GM21619 (cell line): Measurements from ENCODE around the gene FAM9C.

Experiments used
- ATAC-seq: cut with Tn5 transposase; IDR thresholded peaks from one replicate; pipeline ENCODE4 v1.9.1; 2021; ENCODE audit not compliant: unreplicated experiment

The FAM9C gene

DNA sequence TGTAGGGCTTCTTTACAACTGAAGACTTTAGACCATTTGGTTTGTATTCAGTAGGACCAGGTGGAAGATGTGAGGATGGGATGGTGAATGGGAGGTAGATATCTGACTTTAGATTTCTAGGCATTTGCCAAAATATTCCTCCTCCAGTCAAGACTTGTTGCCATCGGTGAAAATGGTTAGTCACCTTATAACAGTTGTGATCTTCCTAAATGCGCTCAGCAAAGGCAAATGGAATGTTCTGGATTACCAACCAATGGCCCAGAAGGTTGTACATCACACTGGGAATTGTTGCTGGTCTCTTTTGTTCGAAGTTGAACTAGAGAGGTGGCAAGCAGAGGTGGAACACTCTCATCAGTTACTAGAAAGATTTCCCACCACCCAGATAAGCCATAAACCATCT lies 35.6 kb downstream of the FAM9C start:
- ATAC-seq = no peak

DNA sequence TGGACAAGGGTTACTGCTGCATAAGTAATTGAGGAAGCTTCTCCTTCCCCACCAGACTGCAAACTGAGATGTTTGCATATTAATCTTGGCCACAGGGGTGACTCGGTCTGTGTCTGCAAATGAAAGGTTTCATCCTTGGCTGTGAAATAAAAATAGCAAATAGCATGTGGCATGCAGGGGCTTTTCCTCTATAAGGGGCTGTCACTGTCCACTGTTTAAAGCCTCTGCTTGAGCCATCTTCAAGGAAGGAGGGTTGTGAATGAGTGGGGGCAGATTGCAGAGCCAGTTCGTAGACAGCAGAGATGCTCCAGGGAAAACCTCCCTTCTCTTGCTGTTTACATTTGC lies 36.3 kb downstream of the FAM9C start:
- peak; percentile 51 for ATAC-seq

DNA sequence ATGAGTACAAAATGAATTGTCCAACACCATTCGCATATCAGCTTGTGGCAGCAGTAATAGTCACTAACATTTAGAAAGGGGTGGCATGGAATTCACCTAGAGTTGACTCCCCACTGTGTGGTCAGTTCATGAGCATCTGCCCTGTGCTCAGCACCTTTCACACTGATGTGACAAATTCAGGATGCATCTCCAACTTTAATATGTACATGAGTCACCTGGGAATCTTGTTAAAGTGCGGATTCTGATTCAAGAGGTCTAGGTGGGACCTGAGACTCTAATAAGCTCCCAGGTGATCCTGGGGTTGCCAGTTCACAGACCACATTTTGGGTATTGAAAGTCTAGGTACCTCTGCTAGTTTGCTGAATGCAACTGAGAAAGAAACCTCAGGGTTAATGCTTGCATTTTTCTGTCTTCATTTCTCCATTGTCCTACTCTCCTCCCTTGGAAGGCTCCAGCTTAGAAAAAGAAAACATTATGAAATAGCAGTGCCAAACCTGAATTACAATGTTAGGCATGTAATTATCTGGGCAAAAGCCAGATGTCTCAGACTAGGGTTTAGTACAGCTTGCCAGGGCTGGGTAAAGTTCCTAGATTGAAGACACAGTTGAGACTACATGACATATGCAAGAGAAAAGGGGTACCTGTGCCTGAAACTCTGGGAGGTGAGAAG lies 36.8 kb downstream of the FAM9C start:
- ATAC-seq = no peak

GRCh38 chrX:13005661-13006473 lies 38.6 kb downstream of the FAM9C start:
- ATAC-seq = no peak

DNA sequence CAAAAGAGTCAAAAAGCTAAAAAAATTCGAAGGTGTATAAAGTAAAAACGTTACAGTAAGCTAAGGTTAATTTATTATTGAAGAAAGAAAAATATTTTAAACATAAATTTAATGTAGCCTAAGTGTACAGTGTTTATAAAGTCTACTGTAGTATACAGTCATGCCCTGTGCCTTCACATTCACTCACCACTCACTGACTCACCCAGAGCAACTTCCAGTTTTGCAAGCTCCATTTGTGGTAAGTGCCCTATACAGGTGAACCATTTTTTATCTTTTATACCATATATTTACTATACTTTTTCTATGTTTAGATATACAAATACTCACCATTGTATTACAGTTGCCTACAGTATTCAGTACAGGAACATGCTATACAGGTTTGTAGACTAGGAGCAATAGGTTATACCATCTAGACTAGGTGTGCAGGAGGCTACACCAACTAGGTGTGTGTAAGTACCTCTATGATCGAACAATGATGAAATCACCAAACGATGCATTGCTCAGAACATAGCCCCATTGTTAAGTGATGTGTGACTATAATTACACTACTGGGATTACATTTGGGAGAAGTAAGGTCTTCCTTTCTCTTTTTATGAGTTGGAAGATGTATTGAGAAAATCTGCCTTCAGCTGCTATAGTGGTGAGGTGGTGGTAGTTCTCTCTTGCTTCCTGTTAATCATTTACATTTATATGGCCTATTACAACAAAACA lies 42.3 kb downstream of the FAM9C start:
- no peak for ATAC-seq

- ATAC-seq = no peak
Observed at GRCh38 chrX:13001097-13001496, 43.3 kb downstream of the FAM9C start.

DNA sequence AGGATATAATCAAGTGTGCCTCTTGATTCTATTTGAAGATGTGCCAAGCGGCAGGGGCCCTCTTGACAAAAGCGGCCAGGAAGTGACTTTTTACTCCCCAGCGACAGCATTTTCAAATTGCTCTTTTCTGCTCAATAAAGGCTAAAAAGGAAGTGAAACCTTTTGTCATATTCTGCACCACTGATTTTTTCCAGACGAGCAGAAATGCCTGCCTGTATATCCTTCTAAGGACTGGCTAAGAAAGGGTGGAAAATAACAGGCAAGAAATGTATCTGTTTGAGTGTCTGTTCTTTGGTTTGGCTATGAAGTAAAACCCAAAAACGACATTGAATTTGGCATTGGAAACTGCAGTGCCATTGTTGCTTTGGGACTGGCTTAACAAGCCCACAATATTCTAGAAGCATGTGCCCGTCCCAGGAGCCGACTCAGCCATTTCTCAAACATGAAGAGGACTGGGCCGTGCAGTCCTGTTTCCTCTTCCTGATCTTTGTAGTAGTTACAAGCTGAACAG lies 44.1 kb downstream of the FAM9C start:
- peak; percentile 33 for ATAC-seq

GRCh38 chrX:12999422-12999821 lies 45.0 kb downstream of the FAM9C start:
- no peak for ATAC-seq

DNA sequence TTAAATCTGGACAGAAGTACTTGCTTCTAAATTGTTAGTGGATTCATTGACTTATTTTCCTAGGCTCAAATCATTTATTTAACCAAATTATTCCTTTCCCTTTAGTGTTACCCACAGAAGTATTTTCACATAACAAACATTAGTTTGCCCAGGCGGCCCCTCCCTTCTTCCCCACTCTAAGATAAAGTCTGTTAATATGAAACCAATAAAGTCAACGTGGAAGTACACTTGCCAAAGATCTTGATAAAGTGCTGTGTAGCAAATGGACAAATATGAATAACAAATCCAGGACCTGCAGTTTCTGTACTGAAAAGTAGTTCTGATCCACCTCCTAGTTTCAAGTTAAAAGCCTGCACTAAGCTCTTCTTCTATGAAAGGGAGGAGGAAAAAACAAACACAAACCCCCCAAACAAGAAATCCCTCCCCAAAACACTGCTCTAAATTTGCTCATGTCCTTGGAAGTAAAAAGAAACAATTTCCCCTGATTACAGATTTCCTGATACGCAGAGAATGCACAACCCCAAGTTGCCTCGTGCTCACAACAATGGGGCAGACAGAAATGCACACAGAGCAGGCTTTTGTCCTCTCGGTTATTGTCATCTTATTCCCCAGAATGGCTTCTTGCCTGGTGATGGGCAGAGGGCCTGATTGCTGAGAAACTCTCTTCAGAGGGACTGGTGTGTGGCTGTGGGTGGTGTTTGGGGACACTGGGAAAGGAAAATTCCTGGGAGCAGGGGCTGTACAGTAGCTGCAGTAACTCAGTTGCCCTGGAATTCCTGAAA lies 46.3 kb downstream of the FAM9C start:
- no peak for ATAC-seq

DNA sequence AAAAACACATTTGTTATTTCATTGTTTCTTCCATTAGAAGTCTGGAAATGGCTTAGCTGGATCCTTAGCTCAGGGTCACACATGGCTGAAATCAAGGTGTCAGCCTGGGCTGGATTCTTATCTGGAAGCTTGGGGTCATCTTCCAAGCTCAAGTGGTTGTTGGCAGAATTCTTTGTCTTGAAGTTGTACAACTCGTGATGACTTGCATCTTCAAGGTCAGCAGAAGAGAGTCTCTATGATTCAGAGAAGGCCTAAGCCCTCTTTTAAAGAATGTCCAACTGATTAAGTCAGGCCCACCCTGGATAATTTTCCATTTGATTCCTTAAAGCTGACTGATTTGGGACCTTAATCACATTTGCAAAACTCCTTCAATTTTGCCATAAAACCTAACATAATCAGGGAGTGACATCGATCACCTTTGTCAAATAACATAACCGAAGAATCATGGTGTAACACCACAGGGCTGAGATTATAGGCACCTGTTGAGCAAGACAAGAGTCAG lies 47.4 kb downstream of the FAM9C start:
- no peak for ATAC-seq

GRCh38 chrX:12994321-12994720 lies 50.1 kb downstream of the FAM9C start:
- no peak for ATAC-seq

GRCh38 chrX:12993826-12994225 lies 50.6 kb downstream of the FAM9C start:
- ATAC-seq = no peak

GRCh38 chrX:12992544-12993118 lies 51.8 kb downstream of the FAM9C start:
- no peak for ATAC-seq

DNA sequence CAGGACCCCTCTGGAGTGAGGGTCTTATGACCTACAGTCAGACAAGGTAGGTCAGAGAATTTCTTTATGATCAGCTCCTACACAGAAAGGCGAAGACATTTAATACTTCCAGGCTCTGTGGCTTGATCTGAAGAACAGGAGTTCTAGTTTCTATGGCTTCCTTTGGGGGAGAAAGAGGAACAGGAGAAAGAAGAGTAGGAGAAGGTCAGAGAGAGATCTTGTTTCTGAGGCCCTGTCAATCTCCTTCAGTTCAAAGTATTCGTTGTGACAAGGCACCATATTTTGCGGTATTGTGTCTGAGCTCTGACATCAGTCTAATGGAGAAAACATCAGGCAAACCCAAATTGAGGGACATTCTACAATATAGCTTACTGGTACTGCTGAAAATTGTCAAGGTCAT lies 52.8 kb downstream of the FAM9C start:
- no peak for ATAC-seq

GRCh38 chrX:12989461-12989860 lies 55.0 kb downstream of the FAM9C start:
- no peak for ATAC-seq

DNA sequence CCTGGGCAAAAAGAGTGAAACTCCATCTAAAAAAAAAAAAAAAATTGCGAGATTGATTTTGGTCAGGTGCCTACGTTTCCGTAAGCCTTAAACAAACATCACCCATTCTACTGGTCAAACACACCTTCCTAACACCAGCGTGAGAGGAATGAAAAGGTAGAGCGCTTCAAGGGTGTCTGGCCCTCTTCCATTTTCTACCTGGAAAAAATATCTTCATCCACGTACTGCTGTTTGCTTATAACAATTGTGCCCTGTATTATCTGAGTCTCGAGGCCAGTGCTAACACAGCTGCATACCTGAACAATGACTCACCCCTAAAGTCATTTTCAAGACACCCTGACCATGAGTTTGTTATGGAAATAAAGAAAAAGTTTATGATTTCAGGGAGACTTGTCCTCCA lies 55.6 kb downstream of the FAM9C start:
- no peak for ATAC-seq

- ATAC-seq = no peak
Observed at GRCh38 chrX:12987900-12988594, 56.4 kb downstream of the FAM9C start.

DNA sequence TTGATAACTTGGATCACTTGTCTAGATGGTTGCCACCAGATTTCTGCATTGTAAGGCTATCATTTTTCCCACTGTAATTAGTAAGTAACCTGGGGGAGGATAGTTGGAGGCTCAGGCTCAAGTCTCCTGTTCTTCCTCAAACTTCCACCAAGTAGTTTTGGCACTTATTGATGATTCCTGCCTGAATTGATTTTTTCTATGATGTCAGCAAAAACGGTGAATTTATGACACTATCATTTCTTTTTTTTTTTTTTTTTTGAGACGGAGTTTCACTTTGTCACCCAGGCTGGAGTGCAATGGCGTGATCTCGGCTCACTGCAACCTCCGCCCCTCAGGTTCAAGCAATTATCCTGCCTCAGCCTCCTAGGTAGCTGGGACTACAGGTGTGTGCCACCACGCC lies 57.1 kb downstream of the FAM9C start:
- no peak for ATAC-seq

DNA sequence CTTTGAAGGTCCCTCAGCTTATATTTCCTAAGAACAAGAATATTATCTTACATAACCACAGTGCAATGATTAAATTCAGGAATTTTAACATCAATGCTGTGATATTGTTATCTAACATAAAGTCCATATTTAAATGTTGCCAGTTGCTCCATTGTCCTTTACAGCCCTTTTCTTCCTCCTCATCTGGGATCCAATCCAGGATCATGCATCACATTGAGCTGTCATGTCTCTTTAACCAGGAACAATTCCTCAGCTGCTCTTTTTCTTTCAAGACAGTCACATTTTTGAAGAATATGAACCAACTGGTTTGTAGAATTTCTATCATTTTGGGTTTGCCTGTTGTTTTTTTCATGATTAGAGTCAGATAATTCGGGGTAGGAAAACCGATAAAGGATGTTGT lies 57.5 kb downstream of the FAM9C start:
- ATAC-seq = no peak

DNA sequence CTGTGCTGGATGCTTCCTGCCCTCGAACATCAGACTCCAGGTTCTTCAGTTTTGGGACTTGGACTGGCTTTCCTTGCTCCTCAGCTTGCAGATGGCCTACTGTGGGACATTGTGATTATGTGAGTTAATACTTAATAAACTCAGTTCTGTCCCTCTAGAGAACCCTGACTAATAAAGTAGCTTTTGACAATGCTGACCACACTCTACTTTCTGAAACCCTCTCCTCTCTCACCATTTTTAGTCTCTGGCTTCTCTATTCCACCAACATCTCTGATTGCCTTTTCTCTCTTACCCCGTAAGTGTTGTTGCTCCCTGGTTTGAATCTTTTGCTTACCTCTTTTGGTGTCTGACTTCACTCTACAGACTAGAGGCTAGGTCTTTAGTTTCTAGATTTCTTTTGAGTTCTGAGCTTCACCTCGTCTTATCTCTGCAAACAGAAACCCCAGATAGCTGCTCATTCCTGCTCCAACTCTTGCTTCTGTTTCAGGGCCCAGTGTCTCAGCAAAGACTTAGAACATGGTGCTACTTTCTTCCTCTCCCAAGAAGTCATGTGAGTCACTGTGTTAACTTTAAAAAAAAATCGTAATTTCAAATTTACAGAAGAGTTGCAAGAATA lies 58.1 kb downstream of the FAM9C start:
- ATAC-seq = no peak
